Progenitor cell of endocrine pancreas (in vitro differentiated cells): Measurements from ENCODE around the gene NES. TPM values are rescaled to one million over a fixed set of nuclear protein-coding genes. Genes with fewer than 3 reads are reported as not detected.

Source experiments
- DNase-seq: peaks from one replicate; pipeline ENCODE4 v3.0.0; 2021; ENCODE audit warnings: low spot score; ENCODE audit not compliant: unreplicated experiment
- H3K27ac Mint-ChIP-seq: 2 replicates; pipeline ENCODE4 v1.8.0; 2021; ENCODE audit warnings: mild to moderate bottlenecking, moderate library complexity, mixed read lengths
- H3K27me3 Mint-ChIP-seq: 2 replicates; pipeline ENCODE4 v1.8.0; 2021; ENCODE audit warnings: mixed read lengths
- H3K36me3 Mint-ChIP-seq: 2 replicates; pipeline ENCODE4 v1.8.0; 2022; ENCODE audit warnings: mixed read lengths; ENCODE audit not compliant: insufficient read depth
- H3K4me1 Mint-ChIP-seq: 2 replicates; pipeline ENCODE4 v1.8.0; 2021; ENCODE audit warnings: low read depth, mixed read lengths
- H3K4me3 Mint-ChIP-seq: 2 replicates; pipeline ENCODE4 v1.8.0; 2021; ENCODE audit warnings: low read depth, mild to moderate bottlenecking, moderate library complexity, mixed read lengths
- H3K9me3 Mint-ChIP-seq: 2 replicates; pipeline ENCODE4 v1.8.0; 2021; ENCODE audit warnings: low read depth, mixed read lengths
- total RNA-seq: library from RNA; stranded (reverse); gene quantifications from 2 replicates; pipeline ENCODE4 v1.2.1, GENCODE V29; 2021
- TF ChIP-seq, protein P1 (sequence below): fragments of 200-600 bp; sonication (generic); IDR thresholded peaks from one replicate; pipeline ENCODE4 v1.5.0; 2021; ENCODE audit warnings: antibody characterized with exemption, mild to moderate bottlenecking; ENCODE audit not compliant: unreplicated experiment

The NES gene
- total RNA-seq, 1 donor from 2014 or later, result 33.9 TPM

DNA sequence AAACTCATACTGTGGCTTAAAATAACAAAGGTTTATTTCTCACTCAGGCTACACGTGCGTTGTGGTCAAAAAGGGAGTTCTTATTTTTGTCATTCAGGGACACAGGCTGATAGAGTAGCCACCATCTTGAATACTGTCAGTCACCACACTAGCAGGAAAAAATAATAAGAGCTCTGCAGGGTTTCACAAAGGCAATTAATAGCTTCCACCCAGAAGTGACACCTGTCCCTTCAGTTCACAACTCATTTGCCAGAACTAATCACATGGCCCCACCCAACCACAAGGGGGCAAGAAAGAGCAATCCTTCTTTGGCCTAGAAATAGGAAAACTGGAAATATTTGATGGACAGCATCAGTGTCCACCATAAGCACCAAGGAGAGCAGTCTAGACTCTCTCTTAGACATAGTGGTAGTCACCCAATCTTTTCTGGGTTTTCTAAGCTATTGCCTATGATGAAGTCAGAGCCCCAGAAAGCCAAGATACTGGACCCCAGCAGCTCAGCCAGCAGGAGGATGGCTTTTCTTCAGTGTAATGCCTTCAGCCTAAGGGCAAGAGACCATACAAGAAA lies 49.8 kb downstream of the NES start:
- H3K4me3 Mint-ChIP-seq, result no peak overlapping the region
- H3K36me3 Mint-ChIP-seq, result no peaks in the 10 kb centered on the region
- peaks cover 3% of the 10 kb centered on the region for H3K4me1 Mint-ChIP-seq
- peaks cover 64% of the 10 kb centered on the region for H3K27me3 Mint-ChIP-seq
- H3K9me3 Mint-ChIP-seq, result no peaks in the 10 kb centered on the region
- TF ChIP-seq, protein P1, sequence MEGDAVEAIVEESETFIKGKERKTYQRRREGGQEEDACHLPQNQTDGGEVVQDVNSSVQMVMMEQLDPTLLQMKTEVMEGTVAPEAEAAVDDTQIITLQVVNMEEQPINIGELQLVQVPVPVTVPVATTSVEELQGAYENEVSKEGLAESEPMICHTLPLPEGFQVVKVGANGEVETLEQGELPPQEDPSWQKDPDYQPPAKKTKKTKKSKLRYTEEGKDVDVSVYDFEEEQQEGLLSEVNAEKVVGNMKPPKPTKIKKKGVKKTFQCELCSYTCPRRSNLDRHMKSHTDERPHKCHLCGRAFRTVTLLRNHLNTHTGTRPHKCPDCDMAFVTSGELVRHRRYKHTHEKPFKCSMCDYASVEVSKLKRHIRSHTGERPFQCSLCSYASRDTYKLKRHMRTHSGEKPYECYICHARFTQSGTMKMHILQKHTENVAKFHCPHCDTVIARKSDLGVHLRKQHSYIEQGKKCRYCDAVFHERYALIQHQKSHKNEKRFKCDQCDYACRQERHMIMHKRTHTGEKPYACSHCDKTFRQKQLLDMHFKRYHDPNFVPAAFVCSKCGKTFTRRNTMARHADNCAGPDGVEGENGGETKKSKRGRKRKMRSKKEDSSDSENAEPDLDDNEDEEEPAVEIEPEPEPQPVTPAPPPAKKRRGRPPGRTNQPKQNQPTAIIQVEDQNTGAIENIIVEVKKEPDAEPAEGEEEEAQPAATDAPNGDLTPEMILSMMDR, result peak; percentile 68
- H3K27ac Mint-ChIP-seq, result no peak overlapping the region
- no peak for DNase-seq

DNA sequence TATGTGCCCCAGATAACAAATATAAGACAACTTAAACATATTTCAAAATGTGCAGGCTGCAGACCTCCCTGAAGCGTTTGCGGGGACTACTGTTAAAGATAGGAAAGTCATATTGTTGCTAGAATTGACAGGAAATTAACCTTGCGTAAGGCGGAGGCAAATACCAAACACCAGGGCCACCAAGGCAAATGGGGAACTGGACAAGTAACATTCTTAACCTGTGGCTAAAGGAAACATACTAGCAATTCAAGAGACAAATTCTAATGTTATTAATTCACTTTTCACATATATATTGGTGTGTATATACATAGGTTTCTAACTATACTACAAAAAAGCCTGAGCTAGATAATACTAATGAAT lies 51.1 kb downstream of the NES start:
- H3K9me3 Mint-ChIP-seq, result no peaks in the 10 kb centered on the region
- peaks cover 3% of the 10 kb centered on the region for H3K4me1 Mint-ChIP-seq
- TF ChIP-seq, protein P1, result no peak
- peaks cover 65% of the 10 kb centered on the region for H3K27me3 Mint-ChIP-seq
- H3K4me3 Mint-ChIP-seq, result no peak overlapping the region
- H3K27ac Mint-ChIP-seq, result no peak overlapping the region
- no peak for DNase-seq
- H3K36me3 Mint-ChIP-seq, result no peaks in the 10 kb centered on the region

DNA sequence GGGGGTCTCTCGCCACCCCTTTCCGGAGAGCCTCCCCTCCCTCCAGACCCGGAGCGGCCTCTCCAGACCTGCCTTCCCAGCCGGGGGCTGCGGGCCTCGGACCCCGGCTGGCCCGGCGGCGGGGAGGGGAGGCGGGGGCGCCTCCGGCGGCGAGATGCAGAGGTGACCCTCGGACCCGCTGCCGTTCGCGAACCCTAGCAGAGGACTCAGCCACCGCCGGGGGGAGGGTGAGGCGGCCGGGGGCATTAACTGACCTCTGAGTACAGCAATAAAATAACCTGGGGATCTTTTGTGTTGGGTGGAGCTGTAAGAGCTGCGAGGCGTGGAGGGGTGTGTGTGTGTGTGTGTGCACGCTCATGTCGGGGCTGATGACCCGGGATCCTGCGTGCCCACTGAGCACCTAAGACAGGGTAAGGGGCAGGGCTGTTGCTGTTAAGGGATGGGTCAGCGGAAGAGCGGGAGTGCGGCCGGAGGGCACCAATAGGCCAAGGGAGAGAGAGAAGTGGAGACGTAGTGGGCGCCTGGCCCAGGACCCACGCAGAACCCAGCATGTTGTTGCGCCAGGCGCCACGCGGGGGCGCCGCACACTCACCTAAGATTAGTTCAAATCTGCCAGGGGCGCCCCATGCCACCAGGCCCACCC lies 51.6 kb downstream of the NES start:
- H3K27ac Mint-ChIP-seq, result no peak overlapping the region
- peak; percentile 41 for DNase-seq
- peaks cover 3% of the 10 kb centered on the region for H3K4me1 Mint-ChIP-seq
- H3K9me3 Mint-ChIP-seq, result no peaks in the 10 kb centered on the region
- peaks cover 65% of the 10 kb centered on the region for H3K27me3 Mint-ChIP-seq
- H3K36me3 Mint-ChIP-seq, result no peaks in the 10 kb centered on the region
- peak overlapping the region; percentile 53 for H3K4me3 Mint-ChIP-seq
- TF ChIP-seq, protein P1, result peak; percentile 70

DNA sequence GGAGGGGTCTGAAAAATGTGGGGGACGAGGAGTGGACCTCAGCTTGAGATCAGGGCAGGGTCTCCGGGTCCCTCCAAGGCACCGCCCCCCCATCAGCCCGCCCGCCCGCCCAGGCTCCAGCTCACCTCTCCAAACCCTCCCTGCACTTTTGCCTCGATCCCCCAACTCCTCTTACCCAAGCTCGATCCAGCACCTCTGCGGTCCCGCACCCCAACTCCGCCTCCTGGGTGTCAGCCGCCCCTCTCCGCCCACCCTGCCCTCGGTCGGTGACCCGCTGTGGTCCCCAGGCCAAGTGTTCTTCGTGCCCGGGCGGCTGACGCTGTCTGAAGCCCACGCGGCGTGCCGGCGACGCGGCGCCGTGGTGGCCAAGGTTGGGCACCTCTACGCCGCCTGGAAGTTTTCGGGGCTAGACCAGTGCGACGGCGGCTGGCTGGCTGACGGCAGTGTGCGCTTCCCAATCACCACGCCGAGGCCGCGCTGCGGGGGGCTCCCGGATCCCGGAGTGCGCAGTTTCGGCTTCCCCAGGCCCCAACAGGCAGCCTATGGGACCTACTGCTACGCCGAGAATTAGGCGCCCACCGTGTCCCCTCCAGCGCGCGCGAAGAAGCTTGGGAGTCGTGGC lies 52.3 kb downstream of the NES start:
- H3K27me3 Mint-ChIP-seq, result peaks cover 71% of the 10 kb centered on the region
- H3K4me1 Mint-ChIP-seq, result peaks cover 3% of the 10 kb centered on the region
- TF ChIP-seq, protein P1, result no peak
- H3K4me3 Mint-ChIP-seq, result no peak overlapping the region
- no peak overlapping the region for H3K27ac Mint-ChIP-seq
- no peaks in the 10 kb centered on the region for H3K36me3 Mint-ChIP-seq
- DNase-seq, result no peak
- no peaks in the 10 kb centered on the region for H3K9me3 Mint-ChIP-seq

DNA sequence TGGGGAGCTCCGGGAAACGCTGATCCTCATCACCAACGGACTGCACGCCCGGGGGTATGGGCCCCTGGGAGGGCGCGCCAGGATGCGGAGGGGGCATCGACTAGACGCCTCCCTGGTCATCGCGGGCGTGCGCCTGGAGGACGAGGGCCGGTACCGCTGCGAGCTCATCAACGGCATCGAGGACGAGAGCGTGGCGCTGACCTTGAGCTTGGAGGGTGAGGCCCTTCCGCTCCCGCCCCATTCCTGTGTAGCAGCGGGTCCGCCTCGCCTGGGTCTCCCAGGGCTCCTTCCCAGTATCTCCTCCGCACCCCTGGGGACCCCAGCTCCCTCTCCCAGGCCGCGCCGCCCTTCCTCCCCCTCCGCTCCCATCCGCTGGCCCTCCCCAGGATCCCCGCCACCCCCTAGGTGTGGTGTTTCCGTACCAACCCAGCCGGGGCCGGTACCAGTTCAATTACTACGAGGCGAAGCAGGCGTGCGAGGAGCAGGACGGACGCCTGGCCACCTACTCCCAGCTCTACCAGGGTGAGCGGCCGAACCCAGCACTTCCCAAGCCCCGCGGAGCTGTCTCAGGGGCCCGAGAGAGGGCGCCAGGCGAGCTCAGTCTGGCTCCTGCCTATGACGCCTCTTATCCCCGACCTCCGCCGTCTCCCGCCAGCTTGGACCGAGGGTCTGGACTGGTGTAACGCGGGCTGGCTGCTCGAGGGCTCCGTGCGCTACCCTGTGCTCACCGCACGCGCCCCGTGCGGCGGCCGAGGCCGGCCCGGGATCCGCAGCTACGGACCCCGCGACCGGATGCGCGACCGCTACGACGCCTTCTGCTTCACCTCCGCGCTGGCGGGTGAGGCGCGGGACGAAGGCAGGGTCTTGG lies 53.0 kb downstream of the NES start:
- H3K36me3 Mint-ChIP-seq, result no peaks in the 10 kb centered on the region
- H3K4me3 Mint-ChIP-seq, result peak overlapping the region; percentile 35
- H3K4me1 Mint-ChIP-seq, result peaks cover 3% of the 10 kb centered on the region
- peaks cover 75% of the 10 kb centered on the region for H3K27me3 Mint-ChIP-seq
- DNase-seq, result peak; percentile 54
- no peak overlapping the region for H3K27ac Mint-ChIP-seq
- no peaks in the 10 kb centered on the region for H3K9me3 Mint-ChIP-seq
- TF ChIP-seq, protein P1, result peak; percentile 48
